ENCODE measurements around the gene PRKAA1.

The PRKAA1 gene

GRCh38 chr5:40841068-40841805 is 43.1 kb upstream of the PRKAA1 start, which contains the start of gene CARD6:
Gene CARD6, plus strand, starts transcription at chr5:40841367. Its CDS starts 16 bp downstream, at chr5:40841383.
- Histone ChIP-seq H3K27me3 (ENCODE audit: insufficient read depth, low read length, poor library complexity) (no peaks in the 10 kb centered on the region), H3K56ac (ENCODE audit: low read length) (peak within 1 kb of the TSS; percentile 67), H4K8ac (ENCODE audit: low read depth, low read length) (no peak within 1 kb of the TSS), H2BK15ac (replicated peaks; ENCODE audit: low read depth) (no peak within 1 kb of the TSS), H3K79me1 (ENCODE audit: low read length) (no peaks in the 10 kb centered on the region), H4K5ac (ENCODE audit: low read length) (no peak within 1 kb of the TSS), H3K4me3 (ENCODE audit: low read length) (no peak within 1 kb of the TSS), H3K27ac (ENCODE audit: low read depth, low read length) (no peak within 1 kb of the TSS), H3K79me2 (ENCODE audit: control insufficient read depth, insufficient read depth, low read length) (no peaks in the 10 kb centered on the region), H3K23ac (ENCODE audit: low read length) (no peak within 1 kb of the TSS), H3K36me3 (ENCODE audit: control insufficient read depth, insufficient read depth, low read length) (no peaks in the 10 kb centered on the region), H3K18ac (ENCODE audit: low read length) (peak within 1 kb of the TSS; percentile 75), H3K4me2 (ENCODE audit: low read length) (no peak within 1 kb of the TSS), H3K9ac (ENCODE audit: low read length) (peak within 1 kb of the TSS; percentile 48), H3K4me1 (ENCODE audit: control insufficient read depth, low read depth, low read length) (no peaks in the 10 kb centered on the region), H2BK5ac (ENCODE audit: low read length) (no peak within 1 kb of the TSS), H2AK5ac (ENCODE audit: low read length) (no peak within 1 kb of the TSS), H3K4ac (ENCODE audit: low read depth, low read length) (no peak within 1 kb of the TSS), H2BK120ac (ENCODE audit: low read depth, low read length) (no peak within 1 kb of the TSS)
- no CpG with 5 or more reads among the region's 9 CpGs for WGBS (ENCODE audit: extremely low coverage, insufficient coverage, low lambda C conversion rate)
- no peak for DNase-seq

- no peaks in the 10 kb centered on the region for H3K27me3 ChIP-seq (ENCODE audit: insufficient read depth, low read length, poor library complexity)
- H4K8ac ChIP-seq (ENCODE audit: low read depth, low read length), result no peak overlapping the region
- H4K5ac ChIP-seq (ENCODE audit: low read length), result no peak overlapping the region
- no peak overlapping the region for H3K4me3 ChIP-seq (ENCODE audit: low read length)
- no peaks in the 10 kb centered on the region for H3K79me1 ChIP-seq (ENCODE audit: low read length)
- H2BK15ac ChIP-seq (replicated peaks; ENCODE audit: low read depth), result no peak overlapping the region
- H3K18ac ChIP-seq (ENCODE audit: low read length), result no peak overlapping the region
- peaks cover 5% of the 10 kb centered on the region for H3K36me3 ChIP-seq (ENCODE audit: control insufficient read depth, insufficient read depth, low read length)
- no peak for DNase-seq
- no CpG with 5 or more reads among the region's 6 CpGs for WGBS (ENCODE audit: extremely low coverage, insufficient coverage, low lambda C conversion rate)
- no peak overlapping the region for H3K9ac ChIP-seq (ENCODE audit: low read length)
- no peak overlapping the region for H3K4ac ChIP-seq (ENCODE audit: low read depth, low read length)
- H2AK5ac ChIP-seq (ENCODE audit: low read length), result no peak overlapping the region
- H2BK5ac ChIP-seq (ENCODE audit: low read length), result no peak overlapping the region
- H3K79me2 ChIP-seq (ENCODE audit: control insufficient read depth, insufficient read depth, low read length), result peaks cover 19% of the 10 kb centered on the region
- H3K4me2 ChIP-seq (ENCODE audit: low read length), result no peak overlapping the region
- no peak overlapping the region for H2BK120ac ChIP-seq (ENCODE audit: low read depth, low read length)
- H3K27ac ChIP-seq (ENCODE audit: low read depth, low read length), result no peak overlapping the region
- no peak overlapping the region for H3K23ac ChIP-seq (ENCODE audit: low read length)
- H3K56ac ChIP-seq (ENCODE audit: low read length), result no peak overlapping the region
- H3K4me1 ChIP-seq (ENCODE audit: control insufficient read depth, low read depth, low read length), result no peaks in the 10 kb centered on the region
Measured at GRCh38 chr5:40838086-40838485, 39.9 kb upstream of the PRKAA1 start.

- H3K9ac ChIP-seq (ENCODE audit: low read length), result peak within 1 kb of the TSS; percentile 100
- peaks cover 37% of the 10 kb centered on the region for H3K79me2 ChIP-seq (ENCODE audit: control insufficient read depth, insufficient read depth, low read length)
- peak within 1 kb of the TSS; percentile 100 for H4K5ac ChIP-seq (ENCODE audit: low read length)
- H2AK5ac ChIP-seq (ENCODE audit: low read length), result peak within 1 kb of the TSS; percentile 99
- H2BK5ac ChIP-seq (ENCODE audit: low read length), result peak within 1 kb of the TSS; percentile 83
- peak within 1 kb of the TSS; percentile 19 for H2BK120ac ChIP-seq (ENCODE audit: low read depth, low read length)
- peak within 1 kb of the TSS; percentile 78 for H3K18ac ChIP-seq (ENCODE audit: low read length)
- H2BK15ac ChIP-seq (replicated peaks; ENCODE audit: low read depth), result no peak within 1 kb of the TSS
- peak within 1 kb of the TSS; percentile 100 for H3K4me3 ChIP-seq (ENCODE audit: low read length)
- H3K79me1 ChIP-seq (ENCODE audit: low read length), result peaks cover 4% of the 10 kb centered on the region
- peaks cover 12% of the 10 kb centered on the region for H3K36me3 ChIP-seq (ENCODE audit: control insufficient read depth, insufficient read depth, low read length)
- H3K4me2 ChIP-seq (ENCODE audit: low read length), result peak within 1 kb of the TSS; percentile 90
- H4K8ac ChIP-seq (ENCODE audit: low read depth, low read length), result peak within 1 kb of the TSS; percentile 68
- peak within 1 kb of the TSS; percentile 87 for H3K23ac ChIP-seq (ENCODE audit: low read length)
- H3K27ac ChIP-seq (ENCODE audit: low read depth, low read length), result peak within 1 kb of the TSS; percentile 91
- no peaks in the 10 kb centered on the region for H3K4me1 ChIP-seq (ENCODE audit: control insufficient read depth, low read depth, low read length)
- no peaks in the 10 kb centered on the region for H3K27me3 ChIP-seq (ENCODE audit: insufficient read depth, low read length, poor library complexity)
- peak within 1 kb of the TSS; percentile 83 for H3K4ac ChIP-seq (ENCODE audit: low read depth, low read length)
- H3K56ac ChIP-seq (ENCODE audit: low read length), result peak within 1 kb of the TSS; percentile 100
- WGBS (ENCODE audit: extremely low coverage, insufficient coverage, low lambda C conversion rate), result no CpG with 5 or more reads among the region's 61 CpGs
- peak; percentile 99 for DNase-seq
Measured at GRCh38 chr5:40834849-40835787, 36.9 kb upstream of the PRKAA1 start, which contains the start of gene RPL37. Gene RPL37, minus strand, starts transcription at chr5:40835222. Its CDS starts 37 bp downstream, at chr5:40835185.

- peak overlapping the region; percentile 100 for H3K56ac ChIP-seq (ENCODE audit: low read length)
- H3K79me1 ChIP-seq (ENCODE audit: low read length), result peaks cover 4% of the 10 kb centered on the region
- peak; percentile 38 for DNase-seq
- peak overlapping the region; percentile 68 for H4K8ac ChIP-seq (ENCODE audit: low read depth, low read length)
- H4K5ac ChIP-seq (ENCODE audit: low read length), result peak overlapping the region; percentile 100
- H2AK5ac ChIP-seq (ENCODE audit: low read length), result peak overlapping the region; percentile 99
- H3K4me3 ChIP-seq (ENCODE audit: low read length), result peak overlapping the region; percentile 100
- H2BK120ac ChIP-seq (ENCODE audit: low read depth, low read length), result peak overlapping the region; percentile 19
- H3K9ac ChIP-seq (ENCODE audit: low read length), result peak overlapping the region; percentile 100
- no peak overlapping the region for H2BK15ac ChIP-seq (replicated peaks; ENCODE audit: low read depth)
- H3K27me3 ChIP-seq (ENCODE audit: insufficient read depth, low read length, poor library complexity), result no peaks in the 10 kb centered on the region
- peaks cover 12% of the 10 kb centered on the region for H3K36me3 ChIP-seq (ENCODE audit: control insufficient read depth, insufficient read depth, low read length)
- peak overlapping the region; percentile 58 for H3K4me2 ChIP-seq (ENCODE audit: low read length)
- peak overlapping the region; percentile 49 for H3K27ac ChIP-seq (ENCODE audit: low read depth, low read length)
- WGBS (ENCODE audit: extremely low coverage, insufficient coverage, low lambda C conversion rate), result no CpG with 5 or more reads among the region's 21 CpGs
- peak overlapping the region; percentile 78 for H3K18ac ChIP-seq (ENCODE audit: low read length)
- H3K23ac ChIP-seq (ENCODE audit: low read length), result peak overlapping the region; percentile 87
- H3K4me1 ChIP-seq (ENCODE audit: control insufficient read depth, low read depth, low read length), result no peaks in the 10 kb centered on the region
- H3K79me2 ChIP-seq (ENCODE audit: control insufficient read depth, insufficient read depth, low read length), result peaks cover 37% of the 10 kb centered on the region
- H2BK5ac ChIP-seq (ENCODE audit: low read length), result peak overlapping the region; percentile 82
- H3K4ac ChIP-seq (ENCODE audit: low read depth, low read length), result peak overlapping the region; percentile 83
Measured at GRCh38 chr5:40834391-40834848, 36.2 kb upstream of the PRKAA1 start.

GRCh38 chr5:40833712-40834229 is 35.6 kb upstream of the PRKAA1 start:
- Histone ChIP-seq H3K4me3 (ENCODE audit: low read length) (peak overlapping the region; percentile 100), H3K27ac (ENCODE audit: low read depth, low read length) (no peak overlapping the region), H4K8ac (ENCODE audit: low read depth, low read length) (no peak overlapping the region), H3K18ac (ENCODE audit: low read length) (no peak overlapping the region), H2BK15ac (replicated peaks; ENCODE audit: low read depth) (no peak overlapping the region), H4K5ac (ENCODE audit: low read length) (peak overlapping the region; percentile 71), H3K4ac (ENCODE audit: low read depth, low read length) (peak overlapping the region; percentile 43), H3K9ac (ENCODE audit: low read length) (peak overlapping the region; percentile 100), H3K56ac (ENCODE audit: low read length) (peak overlapping the region; percentile 100), H2BK5ac (ENCODE audit: low read length) (no peak overlapping the region), H3K4me1 (ENCODE audit: control insufficient read depth, low read depth, low read length) (no peaks in the 10 kb centered on the region), H3K27me3 (ENCODE audit: insufficient read depth, low read length, poor library complexity) (no peaks in the 10 kb centered on the region), H3K23ac (ENCODE audit: low read length) (no peak overlapping the region), H3K79me2 (ENCODE audit: control insufficient read depth, insufficient read depth, low read length) (peaks cover 37% of the 10 kb centered on the region), H3K36me3 (ENCODE audit: control insufficient read depth, insufficient read depth, low read length) (peaks cover 15% of the 10 kb centered on the region), H2AK5ac (ENCODE audit: low read length) (peak overlapping the region; percentile 83), H3K4me2 (ENCODE audit: low read length) (peak overlapping the region; percentile 58), H3K79me1 (ENCODE audit: low read length) (peaks cover 6% of the 10 kb centered on the region), H2BK120ac (ENCODE audit: low read depth, low read length) (no peak overlapping the region)
- DNase-seq, result no peak
- WGBS (ENCODE audit: extremely low coverage, insufficient coverage, low lambda C conversion rate), result no CpG with 5 or more reads among the region's 13 CpGs
